HCT116 (cell line): ENCODE measurements around the gene KAT6B. TPM values are rescaled to one million over a fixed set of nuclear protein-coding genes. Genes with fewer than 3 reads are reported as not detected.

Source experiments
- ATAC-seq: fragments of 200-7000 bp; cut with Tn5 transposase; 2 replicates; pipeline ENCODE4 v1.9.1; 2020; ENCODE audit warnings: mild to moderate bottlenecking, moderate library complexity
- BruUV-seq: library from RNA; stranded (reverse); fragments of 400-500 nt; replicated peaks from 2 replicates; lab custom pipeline; 2021; lab: Mats Ljungman, UMichigan
- CTCF ChIA-PET: fragments of 300-600 bp; sonication (Branson Sonifier 250); formaldehyde crosslinking; loops from one replicate; lab custom pipeline; 2021; ENCODE audit warnings: antibody characterized with exemption; lab: Charles Lee
- POLR2A ChIA-PET: fragments of 300-600, 350-600 bp; sonication (Branson Sonifier 250); formaldehyde crosslinking; loops from one replicate; lab custom pipeline; 2021; ENCODE audit warnings: antibody characterized with exemption; lab: Charles Lee
- RAD21 ChIA-PET, 2 experiments: fragments of 300-600 bp; sonication (Branson Sonifier 250); formaldehyde crosslinking; loops; one replicate each; lab custom pipeline; 2023; ENCODE audit warnings: low total read pairs in 2 of 2; ENCODE audit not compliant: uncharacterized antibody in 2 of 2, unreplicated experiment in 2 of 2, low non-redundant PET in 1 of 2; lab: Charles Lee
- DNase-seq: peaks from one replicate; pipeline ENCODE4 v3.0.0-alpha.2; 2010; ENCODE audit warnings: low read depth, low spot score
- H2AFZ ChIP-seq: fragments of 200-600 bp; shearing (Covaris generic), sonication (generic); 2 replicates; pipeline ENCODE4 v1.6.1; 2017; ENCODE audit warnings: low read depth, mixed run types, mixed read lengths, antibody characterized with exemption, low read length; ENCODE audit not compliant: poor library complexity, severe bottlenecking
- H3K27ac ChIP-seq: 2 replicates; pipeline ENCODE4 v1.5.1; 2012; ENCODE audit warnings: low read depth, low read length
- H3K27me3 ChIP-seq: fragments of 200-600 bp; sonication (generic); 2 replicates; pipeline ENCODE4 v1.6.1; 2016; ENCODE audit warnings: mixed run types, low read length, mixed read lengths; ENCODE audit not compliant: insufficient read depth
- H3K36me3 ChIP-seq, 2 experiments: fragments of 200-500 bp in 1 of 2; fragments of 200-600 bp in 1 of 2; sonication (Bioruptor generic) in 1 of 2; sonication (generic) in 1 of 2; 2 replicates each; pipeline versions ENCODE4 v1.5.1 to v1.6.1; 2014 to 2016; ENCODE audit warnings: low read length in 2 of 2, inconsistent platforms in 1 of 2, mixed read lengths in 1 of 2, mixed run types in 1 of 2; ENCODE audit not compliant: insufficient read depth in 2 of 2, control insufficient read depth in 1 of 2
- H3K4me1 ChIP-seq, 2 experiments: fragments of 200-600 bp in 1 of 2; sonication (generic) in 1 of 2; 2 replicates each; pipeline versions ENCODE4 v1.5.1 to v1.6.1; 2012 to 2017; ENCODE audit warnings: low read length in 2 of 2, inconsistent platforms in 1 of 2, mild to moderate bottlenecking in 1 of 2, mixed read lengths in 1 of 2, mixed run types in 1 of 2, moderate library complexity in 1 of 2; ENCODE audit not compliant: insufficient read depth in 2 of 2, control insufficient read depth in 1 of 2
- H3K4me2 ChIP-seq: fragments of 200-600 bp; sonication (generic); 2 replicates; pipeline ENCODE4 v1.6.1; 2017; ENCODE audit warnings: mixed run types, low read length, mixed read lengths
- H3K4me3 ChIP-seq, 2 experiments: fragments of 200-600 bp in 1 of 2; sonication (generic) in 1 of 2; replicated peaks in 1 of 2; 2 replicates each; pipeline ENCODE4 v1.5.1; 2011 to 2016; ENCODE audit warnings: low read length in 2 of 2, control low read depth in 1 of 2, low read depth in 1 of 2, mild to moderate bottlenecking in 1 of 2, mixed read lengths in 1 of 2, mixed run types in 1 of 2
- H3K79me2 ChIP-seq: fragments of 200-600 bp; sonication (generic); 2 replicates; pipeline ENCODE4 v1.6.1; 2017; ENCODE audit warnings: mild to moderate bottlenecking, mixed run types, low read length, moderate library complexity, mixed read lengths; ENCODE audit not compliant: insufficient read depth
- H3K9ac ChIP-seq: fragments of 200-600 bp; sonication (generic); 2 replicates; pipeline ENCODE4 v1.6.1; 2016; ENCODE audit warnings: low read length, mixed read lengths
- H3K9me2 ChIP-seq: fragments of 200-600 bp; sonication (generic), shearing (Covaris generic); 2 replicates; pipeline ENCODE4 v1.6.1; 2017; ENCODE audit warnings: mixed run types, mild to moderate bottlenecking, moderate library complexity; ENCODE audit not compliant: insufficient read depth
- H3K9me3 ChIP-seq, 2 experiments: fragments of 200-500 bp in 1 of 2; fragments of 200-600 bp in 1 of 2; sonication (Bioruptor generic) in 1 of 2; sonication (generic) in 1 of 2; 2 replicates each; pipeline ENCODE4 v1.6.1; 2014 to 2017; ENCODE audit warnings: low read length in 2 of 2, mixed read lengths in 2 of 2, inconsistent platforms in 1 of 2, low read depth in 1 of 2, mild to moderate bottlenecking in 1 of 2, mixed run types in 1 of 2, moderate library complexity in 1 of 2; ENCODE audit not compliant: control insufficient read depth in 1 of 2, insufficient read depth in 1 of 2
- H4K20me1 ChIP-seq: fragments of 200-600 bp; sonication (generic), shearing (Covaris generic); 2 replicates; pipeline ENCODE4 v1.6.1; 2017; ENCODE audit warnings: mixed run types, mild to moderate bottlenecking, moderate library complexity; ENCODE audit not compliant: insufficient read depth
- CBX3 ChIP-seq: IDR thresholded peaks from 2 replicates; pipeline ENCODE4 v1.6.1; 2012; ENCODE audit warnings: low read depth
- CEBPB ChIP-seq: IDR thresholded peaks from 2 replicates; pipeline ENCODE4 v1.6.1; 2012; ENCODE audit warnings: low read depth
- EGR1 ChIP-seq: IDR thresholded peaks from 2 replicates; pipeline ENCODE4 v1.6.1; 2012; ENCODE audit warnings: low read depth
- ELF1 ChIP-seq: IDR thresholded peaks from 2 replicates; pipeline ENCODE4 v1.6.1; 2012; ENCODE audit warnings: low read depth, borderline replicate concordance
- JUND ChIP-seq: IDR thresholded peaks from 2 replicates; pipeline ENCODE4 v1.6.1; 2012
- POLR2A ChIP-seq: IDR thresholded peaks from 2 replicates; pipeline ENCODE4 v1.7.0; 2011; ENCODE audit warnings: borderline replicate concordance; ENCODE audit not compliant: insufficient read depth, insufficient read length; ENCODE audit errors: extremely low read depth
- POLR2AphosphoS5 ChIP-seq: IDR thresholded peaks from 2 replicates; pipeline ENCODE4 v1.6.1; 2011; ENCODE audit warnings: mild to moderate bottlenecking, low read depth, low read length, moderate library complexity
- REST ChIP-seq: IDR thresholded peaks from 2 replicates; pipeline ENCODE4 v1.6.1; 2012; ENCODE audit warnings: low read depth
- SP1 ChIP-seq: IDR thresholded peaks from 2 replicates; pipeline ENCODE4 v1.6.1; 2012; ENCODE audit warnings: low read depth
- SRF ChIP-seq: IDR thresholded peaks from 2 replicates; pipeline ENCODE4 v1.6.1; 2012; ENCODE audit warnings: low read depth
- TCF7L2 ChIP-seq: IDR thresholded peaks from 2 replicates; pipeline ENCODE4 v1.7.0; 2011; ENCODE audit warnings: borderline replicate concordance, inconsistent platforms; ENCODE audit not compliant: insufficient read depth, insufficient read length; ENCODE audit errors: extremely low read depth
- ZBTB33 ChIP-seq: IDR thresholded peaks from 2 replicates; pipeline ENCODE4 v1.6.1; 2011; ENCODE audit warnings: mild to moderate bottlenecking, low read length, moderate library complexity; ENCODE audit not compliant: insufficient replicate concordance; ENCODE audit errors: extremely low read depth
- ZFX ChIP-seq: fragments of 450-650 bp; IDR thresholded peaks from 2 replicates; pipeline ENCODE4 v1.6.1; 2017
- intact Hi-C: fragments of 100-400 bp; cut with micrococcal nuclease; formaldehyde crosslinking; loops from 2 replicates; pipeline ENCODE4 v1.10.0; 2022
- total RNA-seq: library from RNA; stranded (reverse); gene quantifications from one replicate; pipeline ENCODE4 v1.2.1, GENCODE V29; 2021; ENCODE audit not compliant: unreplicated experiment
- TF ChIP-seq, protein P1 (sequence below), 3 experiments: fragments of 200-600 bp in 1 of 3; sonication (generic) in 1 of 3; IDR thresholded peaks in 2 of 3; conservative IDR thresholded peaks in 1 of 3; 2 replicates each; pipeline ENCODE4 v1.5.1; 2012 to 2017; ENCODE audit warnings: low read depth in 2 of 3, low read length in 2 of 3, antibody characterized with exemption in 1 of 3, borderline replicate concordance in 1 of 3, control low read depth in 1 of 3, mild to moderate bottlenecking in 1 of 3, mixed read lengths in 1 of 3, mixed run types in 1 of 3, moderate library complexity in 1 of 3; ENCODE audit not compliant: insufficient read depth in 1 of 3
- TF ChIP-seq, protein P2 (sequence below): IDR thresholded peaks from 2 replicates; pipeline ENCODE4 v1.6.1; 2012

Gene KAT6B
- total RNA-seq, 1 experiment from 2014 or later, result 17.8 TPM

GRCh38 chr10:74936577-74937265 lies 110.3 kb downstream of the KAT6B start:
- H3K9me3 ChIP-seq, result no peaks in the 10 kb centered on the region
- 0 out of 2 replicates have a peak, but pooled peaks cover 4% of the 10 kb centered on the region for H3K79me2 ChIP-seq
- no peaks in the 10 kb centered on the region for H3K9me2 ChIP-seq
- H3K4me3 ChIP-seq, result no peak overlapping the region
- RAD21 ChIA-PET, result no interaction called here
- ATAC-seq, result no peak
- CTCF ChIA-PET, result no interaction called here
- intact Hi-C loops, result no loop called here
- no peak overlapping the region for H2AFZ ChIP-seq
- 0 out of 2 replicates have a peak, but pooled peaks cover 4% of the 10 kb centered on the region for H4K20me1 ChIP-seq
- H3K27me3 ChIP-seq, result no peaks in the 10 kb centered on the region
- DNase-seq, result no peak
- no peak overlapping the region for H3K27ac ChIP-seq
- POLR2A ChIA-PET, result no interaction called here
- TF ChIP-seq, protein P1, sequence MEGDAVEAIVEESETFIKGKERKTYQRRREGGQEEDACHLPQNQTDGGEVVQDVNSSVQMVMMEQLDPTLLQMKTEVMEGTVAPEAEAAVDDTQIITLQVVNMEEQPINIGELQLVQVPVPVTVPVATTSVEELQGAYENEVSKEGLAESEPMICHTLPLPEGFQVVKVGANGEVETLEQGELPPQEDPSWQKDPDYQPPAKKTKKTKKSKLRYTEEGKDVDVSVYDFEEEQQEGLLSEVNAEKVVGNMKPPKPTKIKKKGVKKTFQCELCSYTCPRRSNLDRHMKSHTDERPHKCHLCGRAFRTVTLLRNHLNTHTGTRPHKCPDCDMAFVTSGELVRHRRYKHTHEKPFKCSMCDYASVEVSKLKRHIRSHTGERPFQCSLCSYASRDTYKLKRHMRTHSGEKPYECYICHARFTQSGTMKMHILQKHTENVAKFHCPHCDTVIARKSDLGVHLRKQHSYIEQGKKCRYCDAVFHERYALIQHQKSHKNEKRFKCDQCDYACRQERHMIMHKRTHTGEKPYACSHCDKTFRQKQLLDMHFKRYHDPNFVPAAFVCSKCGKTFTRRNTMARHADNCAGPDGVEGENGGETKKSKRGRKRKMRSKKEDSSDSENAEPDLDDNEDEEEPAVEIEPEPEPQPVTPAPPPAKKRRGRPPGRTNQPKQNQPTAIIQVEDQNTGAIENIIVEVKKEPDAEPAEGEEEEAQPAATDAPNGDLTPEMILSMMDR (IDR thresholded peaks at IDR 0.05 in 2 of 3, conservative IDR thresholded peaks at IDR 0.05 in 1 of 3; ENCODE audit: borderline replicate concordance in 1 of 3, insufficient read depth in 1 of 3, low read depth in 2 of 3, low read length in 2 of 3), result no peak
- TF ChIP-seq SRF (no peak), CBX3 (no peak), ZBTB33 (no peak), POLR2A (no peak), ZFX (no peak), ELF1 (no peak), SP1 (no peak), TCF7L2 (no peak), EGR1 (no peak), CEBPB (no peak), POLR2AphosphoS5 (no peak), REST (no peak), JUND (no peak)
- TF ChIP-seq, protein P2, sequence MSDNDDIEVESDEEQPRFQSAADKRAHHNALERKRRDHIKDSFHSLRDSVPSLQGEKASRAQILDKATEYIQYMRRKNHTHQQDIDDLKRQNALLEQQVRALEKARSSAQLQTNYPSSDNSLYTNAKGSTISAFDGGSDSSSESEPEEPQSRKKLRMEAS, result no peak
- no peak overlapping the region for H3K9ac ChIP-seq
- BruUV-seq, result no TSS peak
- H3K4me1 ChIP-seq, result peaks cover 11 to 15% of the 10 kb centered on the region in 2 experiments
- H3K4me2 ChIP-seq, result no peak overlapping the region
- H3K36me3 ChIP-seq, result no peaks in the 10 kb centered on the region
